Panc1 (cell line): ENCODE results near the gene COPS8. TPM values are rescaled to one million over a fixed set of nuclear protein-coding genes. Genes with fewer than 3 reads are reported as not detected.

Source experiments
- ATAC-seq: fragments of 200-7000 bp; cut with Tn5 transposase; 2 replicates; pipeline ENCODE4 v1.9.1; 2020; ENCODE audit warnings: mild to moderate bottlenecking, moderate library complexity
- BruUV-seq: library from RNA; stranded (reverse); fragments of 400-500 nt; replicated peaks from 2 replicates; lab custom pipeline; 2021; lab: Mats Ljungman, UMichigan
- CTCF ChIA-PET: fragments of 300-600 bp; sonication (Branson Sonifier 250); formaldehyde crosslinking; loops from one replicate; lab custom pipeline; 2022; ENCODE audit warnings: antibody characterized with exemption; lab: Charles Lee
- POLR2A ChIA-PET: fragments of 300-600 bp; sonication (Branson Sonifier 250); formaldehyde crosslinking; loops from one replicate; lab custom pipeline; 2022; ENCODE audit warnings: antibody characterized with exemption; lab: Charles Lee
- DNase-seq: peaks from one replicate; pipeline ENCODE4 v3.0.0-alpha.2; 2010; ENCODE audit warnings: low read depth, low spot score
- H3K27ac ChIP-seq: 2 replicates; pipeline ENCODE4 v1.5.1; 2011; ENCODE audit warnings: mild to moderate bottlenecking, low read length, inconsistent platforms
- H3K27me3 ChIP-seq: fragments of 200-500 bp; sonication (Bioruptor generic); 2 replicates; pipeline ENCODE4 v1.6.0; 2014; ENCODE audit warnings: low read length, inconsistent platforms; ENCODE audit not compliant: control insufficient read depth, insufficient read depth
- H3K36me3 ChIP-seq: fragments of 200-500 bp; sonication (Bioruptor generic); 2 replicates; pipeline ENCODE4 v1.5.1; 2014; ENCODE audit warnings: inconsistent platforms, mild to moderate bottlenecking, low read length, moderate library complexity; ENCODE audit not compliant: control insufficient read depth, insufficient read depth
- H3K4me1 ChIP-seq: 2 replicates; pipeline ENCODE4 v1.5.1; 2011; ENCODE audit warnings: inconsistent platforms, mild to moderate bottlenecking, low read length, moderate library complexity; ENCODE audit not compliant: control insufficient read depth, insufficient read depth
- H3K4me3 ChIP-seq, 2 experiments: 2 replicates each; pipeline ENCODE4 v1.5.1; 2011 to 2012; ENCODE audit warnings: low read depth in 2 of 2, low read length in 2 of 2, mild to moderate bottlenecking in 2 of 2, inconsistent platforms in 1 of 2, moderate library complexity in 1 of 2
- H3K9me3 ChIP-seq: fragments of 200-500 bp; sonication (Bioruptor generic); 2 replicates; pipeline ENCODE4 v1.5.1; 2014; ENCODE audit warnings: low read depth, mild to moderate bottlenecking, inconsistent platforms, low read length, moderate library complexity; ENCODE audit not compliant: control insufficient read depth, insufficient read depth
- CTCF ChIP-seq: fragments of 450-650 bp; IDR thresholded peaks from 2 replicates; pipeline ENCODE4 v1.5.1; 2017; ENCODE audit warnings: mild to moderate bottlenecking
- POLR2AphosphoS5 ChIP-seq: IDR thresholded peaks from 2 replicates; pipeline ENCODE4 v1.6.1; 2012; ENCODE audit warnings: mild to moderate bottlenecking, low read depth, low read length, moderate library complexity
- SIN3A ChIP-seq: IDR thresholded peaks from 2 replicates; pipeline ENCODE4 v1.6.1; 2012; ENCODE audit warnings: low read depth, mild to moderate bottlenecking, low read length, moderate library complexity, borderline replicate concordance; ENCODE audit not compliant: insufficient read depth
- TCF7L2 ChIP-seq: IDR thresholded peaks from 2 replicates; pipeline ENCODE4 v1.6.1; 2011; ENCODE audit warnings: mild to moderate bottlenecking, low read depth, low read length, inconsistent platforms
- in situ Hi-C: cut with HindIII; loops from 2 replicates; pipeline ENCODE4 v1.10.0; 2016; ENCODE audit warnings: low sequenced_read_pairs, low pct_unique_long_range_greater_than_20kb
- intact Hi-C: fragments of 100-400 bp; cut with micrococcal nuclease; formaldehyde crosslinking; loops from one replicate; pipeline ENCODE4 v1.10.0; 2022; ENCODE audit not compliant: unreplicated experiment
- total RNA-seq: library from RNA; stranded (reverse); gene quantifications from one replicate; pipeline ENCODE4 v1.2.1, GENCODE V29; 2021; ENCODE audit not compliant: unreplicated experiment
- TF ChIP-seq, protein P1 (sequence below), 2 experiments: IDR thresholded peaks; 2 replicates each; pipeline ENCODE4 v1.6.1; 2011 to 2012; ENCODE audit warnings: low read depth in 2 of 2, control low read depth in 1 of 2, low read length in 1 of 2, mild to moderate bottlenecking in 1 of 2, moderate library complexity in 1 of 2; ENCODE audit not compliant: insufficient read depth in 1 of 2

The COPS8 gene
- total RNA-seq, 1 experiment from 2014 or later: 57.9 TPM

DNA sequence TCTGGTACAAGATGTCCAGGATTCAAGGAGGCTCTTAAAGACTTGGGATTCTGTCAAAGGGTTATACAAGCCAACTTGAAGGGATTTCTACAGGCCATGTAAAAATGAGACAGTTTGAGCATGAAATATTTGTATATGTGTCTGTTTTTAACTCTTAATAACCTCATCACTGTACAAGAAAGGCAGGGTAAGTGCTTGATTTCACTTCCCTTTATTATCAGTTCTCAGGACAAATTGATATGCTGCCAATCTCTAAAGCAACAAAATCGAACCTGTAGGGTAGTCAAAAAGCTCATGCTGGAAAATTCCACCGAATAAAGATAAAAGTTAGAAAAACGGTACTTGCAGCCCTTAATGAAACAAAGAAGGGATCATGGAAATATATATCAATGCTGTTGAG lies 14.1 kb downstream of the COPS8 start:
- in situ Hi-C loops: no loop called here
- H3K9me3 ChIP-seq: no peaks in the 10 kb centered on the region
- H3K27me3 ChIP-seq: no peaks in the 10 kb centered on the region
- intact Hi-C loops: no loop called here
- H3K36me3 ChIP-seq: peaks cover 37% of the 10 kb centered on the region
- H3K27ac ChIP-seq: no peak overlapping the region
- TF ChIP-seq, protein P1, sequence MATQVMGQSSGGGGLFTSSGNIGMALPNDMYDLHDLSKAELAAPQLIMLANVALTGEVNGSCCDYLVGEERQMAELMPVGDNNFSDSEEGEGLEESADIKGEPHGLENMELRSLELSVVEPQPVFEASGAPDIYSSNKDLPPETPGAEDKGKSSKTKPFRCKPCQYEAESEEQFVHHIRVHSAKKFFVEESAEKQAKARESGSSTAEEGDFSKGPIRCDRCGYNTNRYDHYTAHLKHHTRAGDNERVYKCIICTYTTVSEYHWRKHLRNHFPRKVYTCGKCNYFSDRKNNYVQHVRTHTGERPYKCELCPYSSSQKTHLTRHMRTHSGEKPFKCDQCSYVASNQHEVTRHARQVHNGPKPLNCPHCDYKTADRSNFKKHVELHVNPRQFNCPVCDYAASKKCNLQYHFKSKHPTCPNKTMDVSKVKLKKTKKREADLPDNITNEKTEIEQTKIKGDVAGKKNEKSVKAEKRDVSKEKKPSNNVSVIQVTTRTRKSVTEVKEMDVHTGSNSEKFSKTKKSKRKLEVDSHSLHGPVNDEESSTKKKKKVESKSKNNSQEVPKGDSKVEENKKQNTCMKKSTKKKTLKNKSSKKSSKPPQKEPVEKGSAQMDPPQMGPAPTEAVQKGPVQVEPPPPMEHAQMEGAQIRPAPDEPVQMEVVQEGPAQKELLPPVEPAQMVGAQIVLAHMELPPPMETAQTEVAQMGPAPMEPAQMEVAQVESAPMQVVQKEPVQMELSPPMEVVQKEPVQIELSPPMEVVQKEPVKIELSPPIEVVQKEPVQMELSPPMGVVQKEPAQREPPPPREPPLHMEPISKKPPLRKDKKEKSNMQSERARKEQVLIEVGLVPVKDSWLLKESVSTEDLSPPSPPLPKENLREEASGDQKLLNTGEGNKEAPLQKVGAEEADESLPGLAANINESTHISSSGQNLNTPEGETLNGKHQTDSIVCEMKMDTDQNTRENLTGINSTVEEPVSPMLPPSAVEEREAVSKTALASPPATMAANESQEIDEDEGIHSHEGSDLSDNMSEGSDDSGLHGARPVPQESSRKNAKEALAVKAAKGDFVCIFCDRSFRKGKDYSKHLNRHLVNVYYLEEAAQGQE (IDR thresholded peaks at IDR 0.05; ENCODE audit: insufficient read depth in 1 of 2, low read depth in 2 of 2, low read length in 1 of 2): no peak
- TF ChIP-seq POLR2AphosphoS5: no peak
- TF ChIP-seq CTCF: no peak
- no peak for TF ChIP-seq TCF7L2
- no peak for TF ChIP-seq SIN3A
- ChIA-PET POLR2A (no interaction called here), CTCF (no interaction called here)
- no peak for DNase-seq
- ATAC-seq: no peak
- no peaks in the 10 kb centered on the region for H3K4me1 ChIP-seq
- no peak overlapping the region for H3K4me3 ChIP-seq
- BruUV-seq: no TSS peak

DNA sequence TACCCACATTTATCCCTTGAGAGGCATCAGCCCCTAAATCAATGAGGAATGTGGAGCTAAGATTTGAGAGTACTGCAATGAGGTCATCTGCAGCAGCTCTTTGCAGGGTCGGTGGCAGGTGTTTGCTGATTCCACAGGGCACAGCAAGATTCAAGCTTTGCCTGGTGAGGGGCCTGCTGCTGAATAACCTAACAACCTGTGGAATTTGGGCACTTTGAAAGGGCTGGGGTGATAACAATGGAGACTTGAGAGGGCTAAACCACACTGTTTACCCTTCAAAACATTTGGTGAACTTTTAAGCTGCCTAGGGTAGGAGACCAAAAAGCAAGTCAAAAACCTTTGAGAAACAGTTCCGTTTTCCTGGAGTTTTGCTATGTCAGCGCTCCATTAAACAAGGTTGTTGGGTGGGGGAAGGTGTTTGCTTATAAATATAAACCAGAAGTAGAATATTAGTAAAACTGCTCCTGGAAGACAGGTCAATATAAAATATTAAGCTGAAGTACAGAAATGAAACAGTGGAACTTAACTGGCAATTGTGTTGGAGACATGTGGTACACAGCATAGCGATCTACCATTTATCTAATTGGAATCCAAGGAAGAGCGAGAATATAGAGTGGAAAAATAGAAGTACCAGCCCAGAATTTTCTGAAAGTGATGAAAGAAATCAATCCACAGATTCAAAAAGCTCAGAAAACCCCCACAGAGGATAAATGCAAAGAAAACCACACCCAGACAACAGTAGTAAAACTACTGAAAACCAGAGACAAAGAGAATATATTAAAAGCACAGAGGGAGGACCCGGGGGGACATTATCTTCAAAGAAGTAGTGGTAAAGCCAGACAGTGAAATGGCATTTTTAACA lies 15.7 kb downstream of the COPS8 start:
- ATAC-seq (no peak), DNase-seq (no peak)
- H3K27me3 ChIP-seq: no peaks in the 10 kb centered on the region
- H3K4me1 ChIP-seq: no peaks in the 10 kb centered on the region
- no peak overlapping the region for H3K4me3 ChIP-seq
- BruUV-seq: no TSS peak
- CTCF ChIA-PET: no interaction called here
- H3K36me3 ChIP-seq: peaks cover 22% of the 10 kb centered on the region
- POLR2A ChIA-PET: no interaction called here
- in situ Hi-C loops (no loop called here), intact Hi-C loops (no loop called here)
- no peaks in the 10 kb centered on the region for H3K9me3 ChIP-seq
- H3K27ac ChIP-seq: no peak overlapping the region
- no peak for TF ChIP-seq POLR2AphosphoS5

GRCh38 chr2:237102428-237102827 lies 16.7 kb downstream of the COPS8 start:
- ChIA-PET POLR2A (no interaction called here), CTCF (no interaction called here)
- BruUV-seq: no TSS peak
- H3K4me3 ChIP-seq: no peak overlapping the region
- H3K9me3 ChIP-seq: no peaks in the 10 kb centered on the region
- H3K36me3 ChIP-seq: peaks cover 14% of the 10 kb centered on the region
- no peaks in the 10 kb centered on the region for H3K4me1 ChIP-seq
- H3K27ac ChIP-seq: no peak overlapping the region
- in situ Hi-C loops (no loop called here), intact Hi-C loops (no loop called here)
- no peak for TF ChIP-seq CTCF
- TF ChIP-seq SIN3A: no peak
- no peak for TF ChIP-seq POLR2AphosphoS5
- no peak for TF ChIP-seq TCF7L2
- TF ChIP-seq, protein P1 (IDR thresholded peaks at IDR 0.05; ENCODE audit: insufficient read depth in 1 of 2, low read depth in 2 of 2, low read length in 1 of 2): no peak
- no peaks in the 10 kb centered on the region for H3K27me3 ChIP-seq
- ATAC-seq (no peak), DNase-seq (no peak)
